Coronary artery (tissue), 2 donors: ENCODE data around the gene EPN3.

ENCODE experiments used
- DNase-seq: peaks from one replicate; pipeline ENCODE4 v3.0.0-alpha.2; 2017; ENCODE audit warnings: low spot score
- H3K27ac ChIP-seq, 2 donors: fragments of 200-600 bp; sonication (generic); one replicate each; pipeline ENCODE4 v1.5.1; 2016 to 2019
- H3K4me3 ChIP-seq: fragments of 200-600 bp; sonication (generic); 2 replicates; pipeline ENCODE4 v1.5.1; 2016; ENCODE audit warnings: mild to moderate bottlenecking, moderate library complexity
- TF ChIP-seq, protein P1 (sequence below): fragments of 200-600 bp; sonication (generic); IDR thresholded peaks from one replicate; pipeline ENCODE4 v1.5.1; 2019; ENCODE audit warnings: antibody characterized with exemption

The EPN3 gene

DNA sequence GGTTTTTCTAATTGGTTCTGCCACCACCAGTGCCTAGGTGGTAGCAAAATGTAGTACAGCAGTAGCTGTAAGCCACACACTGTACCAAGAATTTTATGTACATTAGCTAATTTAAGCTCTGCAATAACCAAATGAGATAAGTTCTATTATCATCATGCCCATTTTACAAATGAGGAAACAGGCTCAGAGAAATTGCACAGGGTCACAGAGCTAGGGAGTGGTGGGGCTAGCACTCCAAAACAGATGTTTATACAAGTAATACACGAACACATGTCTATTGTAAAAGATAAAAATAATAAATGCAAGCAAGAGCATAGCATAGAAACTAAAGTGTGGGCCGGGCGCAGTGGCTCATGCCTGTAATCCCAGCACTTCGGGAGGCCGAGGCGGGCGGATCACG lies 40.3 kb upstream of the EPN3 start:
- H3K27ac ChIP-seq: no peak overlapping the region
- no peak for DNase-seq
- TF ChIP-seq, protein P1, sequence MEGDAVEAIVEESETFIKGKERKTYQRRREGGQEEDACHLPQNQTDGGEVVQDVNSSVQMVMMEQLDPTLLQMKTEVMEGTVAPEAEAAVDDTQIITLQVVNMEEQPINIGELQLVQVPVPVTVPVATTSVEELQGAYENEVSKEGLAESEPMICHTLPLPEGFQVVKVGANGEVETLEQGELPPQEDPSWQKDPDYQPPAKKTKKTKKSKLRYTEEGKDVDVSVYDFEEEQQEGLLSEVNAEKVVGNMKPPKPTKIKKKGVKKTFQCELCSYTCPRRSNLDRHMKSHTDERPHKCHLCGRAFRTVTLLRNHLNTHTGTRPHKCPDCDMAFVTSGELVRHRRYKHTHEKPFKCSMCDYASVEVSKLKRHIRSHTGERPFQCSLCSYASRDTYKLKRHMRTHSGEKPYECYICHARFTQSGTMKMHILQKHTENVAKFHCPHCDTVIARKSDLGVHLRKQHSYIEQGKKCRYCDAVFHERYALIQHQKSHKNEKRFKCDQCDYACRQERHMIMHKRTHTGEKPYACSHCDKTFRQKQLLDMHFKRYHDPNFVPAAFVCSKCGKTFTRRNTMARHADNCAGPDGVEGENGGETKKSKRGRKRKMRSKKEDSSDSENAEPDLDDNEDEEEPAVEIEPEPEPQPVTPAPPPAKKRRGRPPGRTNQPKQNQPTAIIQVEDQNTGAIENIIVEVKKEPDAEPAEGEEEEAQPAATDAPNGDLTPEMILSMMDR: no peak

DNA sequence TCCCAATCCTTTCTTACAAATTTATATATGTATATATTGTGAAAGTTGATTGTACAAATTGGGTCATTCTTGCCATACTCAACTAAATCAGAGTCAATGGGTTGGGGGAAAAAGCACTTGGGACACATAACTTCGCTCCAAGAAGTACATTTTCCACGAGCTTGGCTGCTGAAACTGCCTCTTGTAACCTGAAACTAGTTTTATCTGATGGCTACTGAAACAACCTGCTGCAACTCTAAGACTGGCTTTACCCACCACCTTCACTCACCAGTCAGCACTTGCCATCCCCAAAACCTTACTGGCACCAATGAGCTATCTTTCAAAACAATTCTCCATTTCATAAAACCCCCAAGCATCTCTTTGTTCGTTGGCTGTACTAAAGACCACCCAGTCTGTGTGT lies 38.8 kb upstream of the EPN3 start:
- DNase-seq: no peak
- TF ChIP-seq, protein P1: no peak
- Histone ChIP-seq H3K4me3 (no peak overlapping the region), H3K27ac (no peak overlapping the region)

More for the DNA sequence above, 40.3 kb upstream of the EPN3 start:
- H3K4me3 ChIP-seq: no peak overlapping the region

DNA sequence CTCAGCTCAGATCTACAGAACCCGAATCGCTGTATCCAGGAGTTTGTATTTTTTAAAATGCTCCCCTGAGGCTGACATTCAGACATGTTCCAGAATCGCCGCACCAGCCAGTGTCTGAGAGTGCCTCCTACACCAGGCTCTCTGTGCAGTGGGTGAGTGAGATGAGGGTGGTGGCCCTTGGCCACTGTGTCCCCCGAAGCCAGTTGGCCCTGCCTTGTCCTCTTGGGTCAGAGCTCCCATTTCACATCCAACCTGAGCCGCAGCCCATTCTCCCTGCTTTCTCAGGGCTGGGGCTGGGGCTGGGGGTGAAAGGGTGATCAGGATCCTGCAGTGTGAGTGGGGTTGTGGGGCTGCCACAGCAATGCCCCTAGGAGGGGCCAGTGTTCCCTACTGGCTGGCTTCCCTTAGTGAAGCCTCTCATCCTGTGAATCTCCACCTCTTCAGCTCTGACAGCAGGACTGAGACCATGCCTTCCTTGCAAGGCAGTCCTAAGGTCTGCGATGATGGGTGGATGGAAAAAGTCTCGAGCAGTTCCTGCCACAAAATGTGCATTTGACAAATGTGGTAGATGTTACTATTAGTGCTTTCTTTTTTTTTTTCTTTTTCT lies 37.2 kb upstream of the EPN3 start:
- Histone ChIP-seq H3K4me3 (no peak overlapping the region), H3K27ac (no peak overlapping the region)
- TF ChIP-seq, protein P1: no peak
- DNase-seq: no peak

DNA sequence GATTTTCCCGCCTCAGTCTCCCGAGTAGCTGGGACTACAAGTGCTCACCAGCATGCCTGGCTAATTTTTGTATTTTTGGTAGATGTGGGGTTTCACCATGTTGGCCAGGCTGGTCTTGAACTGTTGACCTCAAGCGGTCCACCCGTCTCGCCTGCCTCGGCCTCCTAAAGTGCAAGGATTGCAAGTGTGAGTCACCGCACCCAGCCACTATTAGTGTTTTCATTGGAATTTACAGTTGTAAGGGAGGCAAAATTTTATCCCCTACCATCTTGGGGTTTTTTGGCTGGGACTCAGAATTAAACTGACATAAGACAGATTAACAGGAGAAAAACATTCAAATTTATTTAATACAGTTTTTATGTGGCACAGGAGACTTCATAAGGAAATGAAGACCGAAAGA lies 36.6 kb upstream of the EPN3 start:
- DNase-seq: no peak
- no peak overlapping the region for H3K27ac ChIP-seq
- TF ChIP-seq, protein P1: no peak
- no peak overlapping the region for H3K4me3 ChIP-seq

DNA sequence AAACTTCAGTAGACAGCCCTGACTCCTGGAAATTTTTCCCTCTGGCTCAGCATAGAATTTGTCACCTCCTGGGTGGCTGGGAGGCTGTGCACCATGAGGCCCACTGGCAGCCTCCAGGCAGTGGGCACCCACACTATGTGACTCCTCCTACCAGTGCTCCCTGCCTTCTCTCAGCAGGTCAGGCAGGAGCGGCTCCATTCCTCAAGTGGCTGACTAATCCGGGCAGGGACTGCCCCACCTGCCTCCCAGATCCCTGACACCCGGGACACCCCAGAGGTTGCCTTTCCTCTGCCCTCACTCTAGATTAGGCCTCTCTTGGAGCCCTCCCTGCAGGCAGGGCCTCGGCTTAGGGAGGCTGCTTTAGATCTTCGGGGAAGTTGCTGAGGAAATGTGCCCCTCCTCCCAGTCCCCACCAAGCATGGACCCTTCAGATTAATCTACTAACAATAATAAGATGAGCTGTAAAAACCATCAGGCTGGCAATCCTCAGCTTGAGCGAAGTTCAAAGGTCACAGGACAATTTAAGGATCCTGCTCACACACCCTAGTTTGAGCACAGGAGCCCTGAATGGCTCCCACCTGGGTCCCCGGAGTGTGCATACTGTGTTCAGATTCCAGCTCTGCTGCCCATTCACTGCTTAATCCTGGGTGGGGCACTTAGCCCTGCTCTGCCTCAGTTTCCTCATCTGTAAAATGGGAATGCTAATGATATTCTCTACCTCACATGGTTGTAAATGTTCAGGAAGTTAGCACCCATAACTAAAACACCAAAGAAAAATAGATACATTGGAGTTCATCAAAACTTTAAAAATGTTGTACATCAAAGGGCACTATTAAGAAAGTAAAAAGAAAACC lies 34.3 kb upstream of the EPN3 start:
- DNase-seq: no peak
- H3K4me3 ChIP-seq: no peak overlapping the region
- TF ChIP-seq, protein P1: no peak
- no peak overlapping the region for H3K27ac ChIP-seq

DNA sequence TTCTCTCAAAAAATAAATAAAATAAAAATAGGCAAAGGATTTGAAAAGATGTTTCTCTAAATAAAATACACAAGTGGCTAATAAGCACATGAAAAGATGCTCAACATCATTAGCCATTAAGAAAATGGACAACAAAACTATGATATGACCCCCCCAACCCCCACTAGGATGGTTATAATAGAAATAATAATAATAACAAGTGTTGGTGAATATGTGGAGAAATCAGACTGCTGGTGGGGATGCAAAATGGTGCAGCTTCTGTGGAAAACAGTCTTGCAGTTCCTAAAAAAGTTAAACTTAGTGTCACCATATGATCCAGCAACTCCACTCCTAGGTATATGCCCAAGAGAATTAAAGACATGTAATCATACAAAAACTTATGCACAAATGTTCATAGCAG lies 33.3 kb upstream of the EPN3 start:
- no peak overlapping the region for H3K27ac ChIP-seq
- TF ChIP-seq, protein P1: no peak

DNA sequence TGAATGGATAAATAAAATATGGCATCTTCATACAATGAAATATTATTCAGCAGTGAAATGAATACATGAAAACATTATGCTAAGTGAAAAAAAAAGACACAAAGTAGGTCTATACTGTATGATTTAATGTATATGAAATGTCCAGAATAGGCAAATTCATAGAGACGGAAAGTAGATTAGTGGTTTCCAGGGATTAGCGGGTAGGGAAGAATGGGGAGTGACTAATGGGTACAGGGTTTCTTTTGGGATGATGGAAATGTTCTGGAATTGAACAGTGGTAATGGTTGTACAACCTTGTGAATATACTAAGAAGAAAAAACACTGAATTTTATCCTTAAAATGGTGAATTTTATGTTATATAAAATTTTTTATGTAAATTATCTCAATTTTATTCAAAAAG lies 32.8 kb upstream of the EPN3 start:
- TF ChIP-seq, protein P1: no peak
- DNase-seq: no peak
- Histone ChIP-seq H3K4me3 (no peak overlapping the region), H3K27ac (no peak overlapping the region)

More for the DNA sequence above, 33.3 kb upstream of the EPN3 start:
- no peak for DNase-seq
- no peak overlapping the region for H3K4me3 ChIP-seq
